PC-3 (cell line): ENCODE measurements around the gene IDS.
"Not testable (repeated sequence)": the region's sequence is repeated elsewhere in the genome, so short reads cannot be mapped to it uniquely, and the experiment has no call there.

Experiments
- CTCF ChIP-seq: fragments of 300-600 bp; sonication (generic); conservative IDR thresholded peaks from 2 replicates; pipeline ENCODE4 v1.5.1; 2017; ENCODE audit warnings: antibody characterized with exemption, low read depth, mild to moderate bottlenecking, low read length
- EZH2 ChIP-seq: fragments of 300-600 bp; sonication (generic); IDR thresholded peaks from one replicate; pipeline ENCODE4 v1.6.1; 2017; ENCODE audit warnings: antibody characterized with exemption, mild to moderate bottlenecking, low read length; ENCODE audit not compliant: unreplicated experiment

- TF ChIP-seq CTCF, EZH2: not testable (repeated sequence)
Measured at GRCh38 chrX:149537474-149537873, 32.4 kb upstream of the IDS start.
